Subcutaneous adipose tissue (tissue), 4 donors: Measurements from ENCODE around the gene ZNF618. TPM values are rescaled to one million over a fixed set of nuclear protein-coding genes. Genes with fewer than 3 reads are reported as not detected.

Experiments used
- CTCF ChIP-seq: fragments of 450-650 bp; IDR thresholded peaks from one replicate; pipeline ENCODE4 v1.5.1; 2016; ENCODE audit warnings: low read depth, mild to moderate bottlenecking, control low read depth, antibody characterized with exemption, moderate library complexity
- total RNA-seq, 4 donors: library from RNA; depleted of rRNA; stranded (reverse); fragments of >200 nt; gene quantifications; one replicate each; pipeline ENCODE4 v1.1.0, GENCODE V29; 2016

ZNF618 gene
- total RNA-seq, 4 donors from 2014 or later, result 3.7 to 7.7 (median 4.4) TPM

- TF ChIP-seq CTCF, result no peak
Observed at GRCh38 chr9:113888336-113888735, 12.2 kb downstream of the ZNF618 start.

- no peak for TF ChIP-seq CTCF
Observed at GRCh38 chr9:113888976-113889375, 12.9 kb downstream of the ZNF618 start.

GRCh38 chr9:113890704-113891103 is 14.6 kb downstream of the ZNF618 start:
- TF ChIP-seq CTCF, result no peak

- TF ChIP-seq CTCF, result no peak
Observed at GRCh38 chr9:113892861-113893491, 16.9 kb downstream of the ZNF618 start.

- no peak for TF ChIP-seq CTCF
Observed at GRCh38 chr9:113894166-113894565, 18.1 kb downstream of the ZNF618 start.

GRCh38 chr9:113895526-113895925 is 19.4 kb downstream of the ZNF618 start:
- TF ChIP-seq CTCF, result no peak

- no peak for TF ChIP-seq CTCF
Observed at GRCh38 chr9:113896713-113897112, 20.6 kb downstream of the ZNF618 start.
